Neuron (in vitro differentiated cells): ENCODE results near the gene EIF4E2.

Experiments used
- H2AFZ ChIP-seq: one replicate; pipeline ENCODE4 v1.6.1; 2013; ENCODE audit warnings: low read depth, mild to moderate bottlenecking, inconsistent platforms, low read length, moderate library complexity
- H3K27me3 ChIP-seq: one replicate; pipeline ENCODE4 v1.6.1; 2013; ENCODE audit warnings: low read length; ENCODE audit not compliant: insufficient read depth
- H3K36me3 ChIP-seq: one replicate; pipeline ENCODE4 v1.6.1; 2013; ENCODE audit warnings: low read length; ENCODE audit not compliant: insufficient read depth
- H3K4me1 ChIP-seq: one replicate; pipeline ENCODE4 v1.6.1; 2013; ENCODE audit warnings: low read length; ENCODE audit not compliant: insufficient read depth
- H3K4me3 ChIP-seq: 2 replicates; pipeline ENCODE4 v1.5.1; 2013; ENCODE audit warnings: mild to moderate bottlenecking, low read length, moderate library complexity
- H3K9me3 ChIP-seq: one replicate; pipeline ENCODE4 v1.6.1; 2013; ENCODE audit warnings: low read length

EIF4E2 gene

GRCh38 chr2:232513353-232513752 is 37.1 kb upstream of the EIF4E2 start:
- Histone ChIP-seq H3K4me3 (no peak overlapping the region), H3K4me1 (no peaks in the 10 kb centered on the region), H3K27me3 (peaks cover 33% of the 10 kb centered on the region)

GRCh38 chr2:232515639-232516038 is 34.9 kb upstream of the EIF4E2 start:
- no peak overlapping the region for H3K4me3 ChIP-seq
- no peaks in the 10 kb centered on the region for H3K36me3 ChIP-seq
- no peak overlapping the region for H2AFZ ChIP-seq
- no peaks in the 10 kb centered on the region for H3K4me1 ChIP-seq
- no peaks in the 10 kb centered on the region for H3K9me3 ChIP-seq
- peaks cover 51% of the 10 kb centered on the region for H3K27me3 ChIP-seq

More at GRCh38 chr2:232513353-232513752, 37.1 kb upstream of the EIF4E2 start:
- H2AFZ ChIP-seq = no peak overlapping the region
- H3K36me3 ChIP-seq = no peaks in the 10 kb centered on the region
- no peaks in the 10 kb centered on the region for H3K9me3 ChIP-seq

- Histone ChIP-seq H3K27me3 (peaks cover 53% of the 10 kb centered on the region), H2AFZ (no peak overlapping the region), H3K36me3 (no peaks in the 10 kb centered on the region)
These were observed 33.9 kb upstream of the EIF4E2 start for GRCh38 chr2:232516551-232516950.

GRCh38 chr2:232518844-232519243 is 31.6 kb upstream of the EIF4E2 start:
- Histone ChIP-seq H3K36me3 (no peaks in the 10 kb centered on the region), H2AFZ (no peak overlapping the region), H3K27me3 (peaks cover 65% of the 10 kb centered on the region), H3K4me1 (peaks cover 8% of the 10 kb centered on the region), H3K9me3 (no peaks in the 10 kb centered on the region), H3K4me3 (no peak overlapping the region)

More at GRCh38 chr2:232516551-232516950, 33.9 kb upstream of the EIF4E2 start:
- no peak overlapping the region for H3K4me3 ChIP-seq
- H3K9me3 ChIP-seq = no peaks in the 10 kb centered on the region
- no peaks in the 10 kb centered on the region for H3K4me1 ChIP-seq

GRCh38 chr2:232519581-232520438 is 30.7 kb upstream of the EIF4E2 start, which contains the start of gene PRSS56:
PRSS56 (plus strand) TSS chr2:232520388; CDS start chr2:232520599, 211 bp downstream.
- peaks cover 9% of the 10 kb centered on the region for H3K4me1 ChIP-seq
- H3K36me3 ChIP-seq = no peaks in the 10 kb centered on the region
- no peak within 1 kb of the TSS for H3K4me3 ChIP-seq
- no peak within 1 kb of the TSS for H2AFZ ChIP-seq
- no peaks in the 10 kb centered on the region for H3K9me3 ChIP-seq
- peaks cover 68% of the 10 kb centered on the region for H3K27me3 ChIP-seq

GRCh38 chr2:232520489-232520888 is 30.0 kb upstream of the EIF4E2 start:
- Histone ChIP-seq H3K4me1 (peaks cover 14% of the 10 kb centered on the region), H3K36me3 (no peaks in the 10 kb centered on the region), H3K27me3 (peaks cover 67% of the 10 kb centered on the region), H2AFZ (no peak overlapping the region), H3K9me3 (no peaks in the 10 kb centered on the region), H3K4me3 (no peak overlapping the region)

GRCh38 chr2:232521098-232521497 is 29.4 kb upstream of the EIF4E2 start:
- Histone ChIP-seq H2AFZ (no peak overlapping the region), H3K4me3 (no peak overlapping the region), H3K4me1 (peaks cover 16% of the 10 kb centered on the region), H3K9me3 (no peaks in the 10 kb centered on the region), H3K36me3 (no peaks in the 10 kb centered on the region), H3K27me3 (peaks cover 62% of the 10 kb centered on the region)

GRCh38 chr2:232521959-232522622 is 28.4 kb upstream of the EIF4E2 start:
- no peaks in the 10 kb centered on the region for H3K36me3 ChIP-seq
- peak overlapping the region; percentile 5 for H2AFZ ChIP-seq
- H3K9me3 ChIP-seq = no peaks in the 10 kb centered on the region
- no peak overlapping the region for H3K4me3 ChIP-seq
- peaks cover 63% of the 10 kb centered on the region for H3K27me3 ChIP-seq
- H3K4me1 ChIP-seq = peaks cover 16% of the 10 kb centered on the region

GRCh38 chr2:232522623-232523401 is 27.7 kb upstream of the EIF4E2 start:
- no peak overlapping the region for H2AFZ ChIP-seq
- H3K9me3 ChIP-seq = no peaks in the 10 kb centered on the region
- peaks cover 16% of the 10 kb centered on the region for H3K4me1 ChIP-seq
- H3K36me3 ChIP-seq = no peaks in the 10 kb centered on the region
- peaks cover 60% of the 10 kb centered on the region for H3K27me3 ChIP-seq
- no peak overlapping the region for H3K4me3 ChIP-seq

- Histone ChIP-seq H3K9me3 (no peaks in the 10 kb centered on the region), H3K4me1 (peaks cover 16% of the 10 kb centered on the region), H3K27me3 (peaks cover 64% of the 10 kb centered on the region), H2AFZ (peak overlapping the region; percentile 84), H3K36me3 (no peaks in the 10 kb centered on the region), H3K4me3 (peak overlapping the region; percentile 40)
These were observed 27.1 kb upstream of the EIF4E2 start for GRCh38 chr2:232523402-232523681.

GRCh38 chr2:232523682-232524597 is 26.5 kb upstream of the EIF4E2 start:
- no peaks in the 10 kb centered on the region for H3K9me3 ChIP-seq
- no peaks in the 10 kb centered on the region for H3K36me3 ChIP-seq
- peak overlapping the region; percentile 40 for H3K4me3 ChIP-seq
- H3K27me3 ChIP-seq = peaks cover 64% of the 10 kb centered on the region
- peak overlapping the region; percentile 84 for H2AFZ ChIP-seq
- H3K4me1 ChIP-seq = peaks cover 16% of the 10 kb centered on the region

- Histone ChIP-seq H2AFZ (no peak overlapping the region), H3K4me1 (peaks cover 16% of the 10 kb centered on the region), H3K9me3 (no peaks in the 10 kb centered on the region), H3K27me3 (peaks cover 58% of the 10 kb centered on the region), H3K4me3 (no peak overlapping the region), H3K36me3 (no peaks in the 10 kb centered on the region)
These were observed 25.7 kb upstream of the EIF4E2 start for GRCh38 chr2:232524771-232525170.
